SK-N-SH treated with all-trans-retinoic acid at 6 μM for 48 hours (cell line): ENCODE results near the gene ARMH3.

ENCODE experiments used
- CSDC2 ChIP-seq: fragments of 250-450 bp; sonication (Bioruptor Pico); IDR thresholded peaks from 2 replicates; pipeline ENCODE4 v1.5.0; 2020; ENCODE audit warnings: mild to moderate bottlenecking, moderate library complexity
- GLIS3 ChIP-seq: fragments of 250-450 bp; sonication (Bioruptor Pico); IDR thresholded peaks from 2 replicates; pipeline ENCODE4 v1.5.0; 2020; ENCODE audit warnings: mild to moderate bottlenecking, moderate library complexity
- ISL1 ChIP-seq: fragments of 250-450 bp; sonication (Bioruptor Pico); IDR thresholded peaks from 2 replicates; pipeline ENCODE4 v2.1.2; 2022; ENCODE audit warnings: mild to moderate bottlenecking, moderate library complexity
- POU6F1 ChIP-seq: fragments of 250-450 bp; sonication (Bioruptor Pico); IDR thresholded peaks from 2 replicates; pipeline ENCODE4 v1.8.0; 2021; ENCODE audit warnings: low read depth, mild to moderate bottlenecking, moderate library complexity, borderline replicate concordance
- RARB ChIP-seq: fragments of 250-450 bp; sonication (Bioruptor Pico); IDR thresholded peaks from 2 replicates; pipeline ENCODE4 v1.8.0; 2021; ENCODE audit warnings: mild to moderate bottlenecking, moderate library complexity
- SNAI2 ChIP-seq: fragments of 250-450 bp; sonication (Bioruptor Pico); IDR thresholded peaks from 2 replicates; pipeline ENCODE4 v1.5.0; 2020; ENCODE audit warnings: mild to moderate bottlenecking, moderate library complexity
- ZFP3 ChIP-seq: fragments of 250-450 bp; sonication (Bioruptor Pico); IDR thresholded peaks from 2 replicates; pipeline ENCODE4 v1.5.0; 2020; ENCODE audit warnings: mild to moderate bottlenecking, moderate library complexity
- ZNF70 ChIP-seq: fragments of 450-650 bp; formaldehyde crosslinking; IDR thresholded peaks from 2 replicates; pipeline ENCODE4 v1.5.0; 2020; ENCODE audit warnings: mild to moderate bottlenecking, moderate library complexity
- TF ChIP-seq, protein P1 (sequence below): fragments of 250-450 bp; sonication (Bioruptor Pico); IDR thresholded peaks from 2 replicates; pipeline ENCODE4 v1.5.1; 2020; ENCODE audit warnings: low read depth, mild to moderate bottlenecking, moderate library complexity

GRCh38 chr10:101932183-101932582 is 123.8 kb downstream of the ARMH3 start:
- TF ChIP-seq, protein P1, sequence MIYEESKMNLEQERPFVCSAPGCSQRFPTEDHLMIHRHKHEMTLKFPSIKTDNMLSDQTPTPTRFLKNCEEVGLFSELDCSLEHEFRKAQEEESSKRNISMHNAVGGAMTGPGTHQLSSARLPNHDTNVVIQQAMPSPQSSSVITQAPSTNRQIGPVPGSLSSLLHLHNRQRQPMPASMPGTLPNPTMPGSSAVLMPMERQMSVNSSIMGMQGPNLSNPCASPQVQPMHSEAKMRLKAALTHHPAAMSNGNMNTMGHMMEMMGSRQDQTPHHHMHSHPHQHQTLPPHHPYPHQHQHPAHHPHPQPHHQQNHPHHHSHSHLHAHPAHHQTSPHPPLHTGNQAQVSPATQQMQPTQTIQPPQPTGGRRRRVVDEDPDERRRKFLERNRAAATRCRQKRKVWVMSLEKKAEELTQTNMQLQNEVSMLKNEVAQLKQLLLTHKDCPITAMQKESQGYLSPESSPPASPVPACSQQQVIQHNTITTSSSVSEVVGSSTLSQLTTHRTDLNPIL (CRISPR knock-in tag): no peak
- no peak for TF ChIP-seq ISL1 (CRISPR knock-in tag)
- TF ChIP-seq ZFP3 (CRISPR knock-in tag): no peak
- TF ChIP-seq CSDC2 (CRISPR knock-in tag): no peak
- no peak for TF ChIP-seq ZNF70
- TF ChIP-seq POU6F1: no peak
- no peak for TF ChIP-seq RARB
- no peak for TF ChIP-seq SNAI2 (CRISPR knock-in tag)
- no peak for TF ChIP-seq GLIS3 (CRISPR knock-in tag)
